ENCODE results near the gene TENM4.

TENM4 gene

DNA sequence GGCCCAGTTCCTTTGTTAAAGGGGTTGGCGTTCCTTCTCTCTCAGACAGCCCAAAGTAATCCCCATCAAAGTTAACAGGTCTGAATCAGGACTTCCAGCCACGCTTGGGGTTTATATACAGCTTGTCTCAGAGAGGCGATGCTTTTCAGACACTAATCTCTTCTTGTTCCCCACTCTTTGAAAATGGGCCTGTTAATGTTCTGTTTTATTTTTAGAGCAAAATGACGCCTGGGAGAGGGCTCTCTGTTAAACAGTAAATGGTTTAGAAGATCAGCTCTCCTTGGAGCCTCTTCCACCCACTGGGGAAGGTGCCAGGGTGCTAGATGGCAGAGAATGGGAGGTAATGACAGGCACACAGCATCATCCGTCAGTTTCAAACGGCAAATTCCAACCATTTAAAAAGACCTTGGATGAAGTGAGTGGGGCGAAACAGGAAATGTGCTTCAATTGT, 630.2 kb downstream of the TENM4 start:
- Histone ChIP-seq H3K9ac (ENCODE audit: insufficient read length) (no peak overlapping the region), H3K9me3 (ENCODE audit: low read depth, low read length) (no peaks in the 10 kb centered on the region), H3K36me3 (ENCODE audit: insufficient read depth, low read length) (no peaks in the 10 kb centered on the region), H3K27ac (no peak overlapping the region), H3K4me3 (no peak overlapping the region)
- no peak for DNase-seq (ENCODE audit: low read depth, low spot score)
- no peak for TF ChIP-seq POLR2AphosphoS5 (IDR thresholded peaks at IDR 0.05; ENCODE audit: borderline replicate concordance, low read depth, low read length)
- no peak for TF ChIP-seq FOXP2 (optimal IDR thresholded peaks at IDR 0.05; ENCODE audit: control extremely low read depth, extremely low read length, insufficient read depth)
- TF ChIP-seq EZH2 (IDR thresholded peaks at IDR 0.05), result no peak

DNA sequence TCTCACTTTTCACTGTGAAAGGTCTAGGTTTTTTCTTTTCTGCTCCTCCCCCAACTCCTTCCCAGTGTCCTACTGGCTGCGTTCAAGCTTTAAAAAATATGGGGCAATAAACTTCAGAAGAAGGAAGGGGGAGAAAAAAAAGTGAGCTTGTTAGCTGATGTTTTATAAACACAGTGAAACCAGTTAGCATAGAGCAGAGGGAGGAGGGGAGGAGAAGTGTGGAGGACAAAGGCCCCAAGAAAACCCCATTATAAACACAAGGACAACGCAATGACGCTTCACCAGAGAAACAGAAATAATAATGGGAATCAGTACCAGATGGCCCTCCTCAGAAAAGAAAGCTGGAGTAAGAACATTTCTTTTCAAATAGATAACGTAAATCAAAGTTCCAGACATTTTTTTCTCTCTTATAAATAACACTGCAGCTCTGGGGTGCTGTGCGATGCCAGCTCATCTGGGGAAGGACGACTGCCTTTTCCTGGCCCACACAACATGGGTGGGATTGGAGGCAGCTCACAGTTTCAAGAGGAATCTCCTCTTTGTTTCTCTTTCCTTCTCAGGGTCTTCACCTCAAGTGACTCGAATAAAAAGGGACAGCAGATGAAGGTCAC, 630.8 kb downstream of the TENM4 start:
- Histone ChIP-seq H3K27ac (no peak overlapping the region), H3K4me3 (no peak overlapping the region), H3K36me3 (ENCODE audit: insufficient read depth, low read length) (no peaks in the 10 kb centered on the region), H3K9me3 (ENCODE audit: low read depth, low read length) (no peaks in the 10 kb centered on the region), H3K9ac (ENCODE audit: insufficient read length) (no peak overlapping the region)
- no peak for DNase-seq (ENCODE audit: low read depth, low spot score)
- no peak for TF ChIP-seq FOXP2 (optimal IDR thresholded peaks at IDR 0.05; ENCODE audit: control extremely low read depth, extremely low read length, insufficient read depth)
- TF ChIP-seq POLR2AphosphoS5 (IDR thresholded peaks at IDR 0.05; ENCODE audit: borderline replicate concordance, low read depth, low read length), result no peak
- no peak for TF ChIP-seq EZH2 (IDR thresholded peaks at IDR 0.05)

DNA sequence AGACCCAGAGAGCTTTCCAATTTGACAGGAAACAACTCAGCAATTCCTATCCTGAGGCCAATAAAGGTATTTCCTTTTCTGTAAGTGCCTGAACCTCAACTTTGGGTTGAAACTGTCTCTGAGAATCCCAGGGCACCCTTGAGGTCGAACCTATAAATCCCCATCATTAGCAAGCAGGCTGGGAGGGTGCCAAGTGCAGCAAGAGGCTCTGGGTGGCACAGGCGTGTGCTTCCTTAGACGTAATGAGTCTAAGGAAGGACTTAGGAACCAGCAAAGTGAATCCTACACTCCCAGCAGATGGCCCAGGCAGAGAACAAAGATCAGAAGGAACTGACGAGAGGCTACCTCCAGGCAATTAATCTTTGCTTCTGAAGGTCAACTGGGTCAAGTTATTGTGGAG, 631.9 kb downstream of the TENM4 start:
- Histone ChIP-seq H3K4me3 (no peak overlapping the region), H3K9ac (ENCODE audit: insufficient read length) (no peak overlapping the region), H3K36me3 (ENCODE audit: insufficient read depth, low read length) (no peaks in the 10 kb centered on the region), H3K9me3 (ENCODE audit: low read depth, low read length) (no peaks in the 10 kb centered on the region), H3K27ac (no peak overlapping the region)
- TF ChIP-seq EZH2 (IDR thresholded peaks at IDR 0.05), result no peak
- TF ChIP-seq POLR2AphosphoS5 (IDR thresholded peaks at IDR 0.05; ENCODE audit: borderline replicate concordance, low read depth, low read length), result no peak
- no peak for TF ChIP-seq FOXP2 (optimal IDR thresholded peaks at IDR 0.05; ENCODE audit: control extremely low read depth, extremely low read length, insufficient read depth)
- peak; percentile 6 for DNase-seq (ENCODE audit: low read depth, low spot score)

DNA sequence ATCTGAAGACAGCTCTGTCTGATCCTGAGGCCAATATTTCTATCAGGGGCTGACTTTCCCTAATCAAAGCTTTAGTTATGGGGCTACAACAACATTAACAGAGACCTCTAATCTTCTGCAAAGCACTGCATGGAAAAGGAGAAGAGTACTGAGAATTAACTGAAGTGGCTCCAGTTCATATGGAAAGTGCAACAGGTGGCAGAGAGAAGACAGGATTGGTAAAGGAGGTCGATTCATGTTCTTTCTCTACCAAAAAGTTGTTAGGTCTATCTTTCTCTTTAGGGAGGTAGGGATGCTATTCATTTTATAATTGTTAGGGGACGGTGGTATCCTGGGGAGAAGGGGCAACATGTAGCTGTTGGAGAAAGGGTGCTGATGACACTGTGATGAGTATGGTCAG, 633.5 kb downstream of the TENM4 start:
- TF ChIP-seq POLR2AphosphoS5 (IDR thresholded peaks at IDR 0.05; ENCODE audit: borderline replicate concordance, low read depth, low read length) (no peak), FOXP2 (optimal IDR thresholded peaks at IDR 0.05; ENCODE audit: control extremely low read depth, extremely low read length, insufficient read depth) (no peak), EZH2 (IDR thresholded peaks at IDR 0.05) (no peak)
- no peaks in the 10 kb centered on the region for H3K9me3 ChIP-seq (ENCODE audit: low read depth, low read length)
- no peak overlapping the region for H3K27ac ChIP-seq

GRCh38 chr11:78806214-78807004, 634.4 kb downstream of the TENM4 start:
- Histone ChIP-seq H3K9me3 (ENCODE audit: low read depth, low read length) (no peaks in the 10 kb centered on the region), H3K9ac (ENCODE audit: insufficient read length) (no peak overlapping the region), H3K36me3 (ENCODE audit: insufficient read depth, low read length) (no peaks in the 10 kb centered on the region), H3K27ac (no peak overlapping the region), H3K4me3 (no peak overlapping the region)
- no peak for TF ChIP-seq FOXP2 (optimal IDR thresholded peaks at IDR 0.05; ENCODE audit: control extremely low read depth, extremely low read length, insufficient read depth)
- TF ChIP-seq EZH2 (IDR thresholded peaks at IDR 0.05), result no peak
- no peak for TF ChIP-seq POLR2AphosphoS5 (IDR thresholded peaks at IDR 0.05; ENCODE audit: borderline replicate concordance, low read depth, low read length)
- DNase-seq (ENCODE audit: low read depth, low spot score), result no peak

More for the DNA sequence above, 633.5 kb downstream of the TENM4 start:
- H3K4me3 ChIP-seq, result no peak overlapping the region
- DNase-seq (ENCODE audit: low read depth, low spot score), result no peak
- no peaks in the 10 kb centered on the region for H3K36me3 ChIP-seq (ENCODE audit: insufficient read depth, low read length)
- H3K9ac ChIP-seq (ENCODE audit: insufficient read length), result no peak overlapping the region

DNA sequence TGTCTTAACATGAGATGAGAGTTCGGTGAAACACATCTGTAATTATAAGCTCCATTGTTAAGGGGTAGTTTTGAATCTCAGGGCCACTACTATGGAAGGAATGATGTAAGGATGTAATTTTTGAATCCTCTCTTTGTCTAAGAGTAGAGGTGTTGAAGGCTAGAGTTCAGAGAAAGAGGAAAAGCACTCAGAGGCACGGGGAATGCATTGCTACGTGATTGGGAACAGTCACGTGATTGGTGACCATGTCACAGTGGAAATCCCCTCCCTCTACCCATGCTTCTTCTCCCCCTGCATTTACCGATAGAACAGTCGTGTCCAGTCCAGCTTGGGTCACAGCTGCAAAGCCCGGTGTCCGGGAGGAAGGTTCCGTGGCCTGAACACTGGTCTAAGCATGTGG, 635.8 kb downstream of the TENM4 start:
- Histone ChIP-seq H3K27ac (no peak overlapping the region), H3K9ac (ENCODE audit: insufficient read length) (no peak overlapping the region), H3K36me3 (ENCODE audit: insufficient read depth, low read length) (no peaks in the 10 kb centered on the region), H3K9me3 (ENCODE audit: low read depth, low read length) (no peaks in the 10 kb centered on the region), H3K4me3 (no peak overlapping the region)
- TF ChIP-seq POLR2AphosphoS5 (IDR thresholded peaks at IDR 0.05; ENCODE audit: borderline replicate concordance, low read depth, low read length), result no peak
- no peak for TF ChIP-seq EZH2 (IDR thresholded peaks at IDR 0.05)
- no peak for TF ChIP-seq FOXP2 (optimal IDR thresholded peaks at IDR 0.05; ENCODE audit: control extremely low read depth, extremely low read length, insufficient read depth)
- DNase-seq (ENCODE audit: low read depth, low spot score), result no peak

DNA sequence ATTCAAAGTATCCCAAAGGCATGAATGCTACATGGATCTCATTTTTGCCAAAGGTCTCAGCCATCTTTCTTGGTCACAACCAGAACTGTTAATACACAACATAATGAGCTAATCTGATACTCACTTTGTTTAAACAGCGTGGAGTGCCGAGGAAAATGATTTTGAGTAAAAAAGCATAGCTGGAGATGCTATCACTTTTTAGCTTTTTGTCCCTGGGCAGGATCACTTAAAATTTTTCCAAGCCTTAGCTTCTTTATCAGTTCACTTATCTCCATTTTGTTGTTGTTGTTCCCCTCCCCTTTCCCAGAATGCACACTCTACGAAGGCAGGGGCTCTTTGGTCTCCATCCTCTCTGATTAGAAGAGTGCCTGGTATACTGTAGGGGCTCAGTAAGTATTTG, 636.8 kb downstream of the TENM4 start:
- no peak overlapping the region for H3K4me3 ChIP-seq
- H3K36me3 ChIP-seq (ENCODE audit: insufficient read depth, low read length), result no peaks in the 10 kb centered on the region
- H3K9me3 ChIP-seq (ENCODE audit: low read depth, low read length), result no peaks in the 10 kb centered on the region
- no peak overlapping the region for H3K9ac ChIP-seq (ENCODE audit: insufficient read length)
- DNase-seq (ENCODE audit: low read depth, low spot score), result no peak
- no peak overlapping the region for H3K27ac ChIP-seq
- no peak for TF ChIP-seq POLR2AphosphoS5 (IDR thresholded peaks at IDR 0.05; ENCODE audit: borderline replicate concordance, low read depth, low read length)
- no peak for TF ChIP-seq FOXP2 (optimal IDR thresholded peaks at IDR 0.05; ENCODE audit: control extremely low read depth, extremely low read length, insufficient read depth)
- TF ChIP-seq EZH2 (IDR thresholded peaks at IDR 0.05), result no peak

- no peak for TF ChIP-seq EZH2 (IDR thresholded peaks at IDR 0.05)
- TF ChIP-seq FOXP2 (optimal IDR thresholded peaks at IDR 0.05; ENCODE audit: control extremely low read depth, extremely low read length, insufficient read depth), result no peak
- no peak for TF ChIP-seq POLR2AphosphoS5 (IDR thresholded peaks at IDR 0.05; ENCODE audit: borderline replicate concordance, low read depth, low read length)
- Histone ChIP-seq H3K9me3 (ENCODE audit: low read depth, low read length) (no peaks in the 10 kb centered on the region), H3K36me3 (ENCODE audit: insufficient read depth, low read length) (no peaks in the 10 kb centered on the region), H3K4me3 (no peak overlapping the region), H3K9ac (ENCODE audit: insufficient read length) (no peak overlapping the region), H3K27ac (no peak overlapping the region)
- DNase-seq (ENCODE audit: low read depth, low spot score), result no peak
These were observed 638.6 kb downstream of the TENM4 start for GRCh38 chr11:78802058-78802761.
